ENCODE data around the gene MAST2. TPM values are rescaled to one million over a fixed set of nuclear protein-coding genes. Genes with fewer than 3 reads are reported as not detected.

MAST2 gene
- total RNA-seq (100 to 1,000 TPM in 1 of 2 donors, 10 to 100 TPM in 1; 88.4 to 113 TPM), polyA plus RNA-seq (ENCODE audit: insufficient read depth, low read depth, low replicate concordance) (158 TPM)
- long read RNA-seq, donor 1, partial matches to known transcripts, result 20 of 22 reads
- long read RNA-seq, donor 1, other reads (novel, unspliced or antisense), result 0 of 22 reads
- long read RNA-seq, donor 2, partial matches to known transcripts, result 22 of 22 reads
- long read RNA-seq, donor 2, other reads (novel, unspliced or antisense), result 0 of 22 reads

- Histone ChIP-seq H3K27me3 (no peaks in the 10 kb centered on the region), H3K4me1 (peaks cover 9% of the 10 kb centered on the region), H3K9me3 (no peaks in the 10 kb centered on the region), H3K27ac (peak within 1 kb of the TSS in 1 of 2 donors; percentile 72), H3K36me3 (ENCODE audit: low read depth, missing control alignments) (no peaks in the 10 kb centered on the region), H3K4me3 (peak within 1 kb of the TSS; percentile 57 to 63)
- DNase-seq, result peak; percentile 91
- intact Hi-C loops (cut with DNase I; ENCODE audit: low total_unique reads), result no loop called here
- TF ChIP-seq POLR2A (IDR thresholded peaks at IDR 0.05), result peak; percentile 43
- no peak for TF ChIP-seq CTCF (IDR thresholded peaks at IDR 0.05)
- 0% methylated on average over 4 to 48 of the region's 58 CpGs for WGBS, 2 donors
Measured at GRCh38 chr1:45803299-45803780, at the start of gene MAST2. Gene MAST2, plus strand, starts transcription at chr1:45803612. Its CDS starts 284 bp downstream, at chr1:45803896.

GRCh38 chr1:45755697-45756096 lies 47.7 kb upstream of the MAST2 start:
- H3K27me3 ChIP-seq, result no peaks in the 10 kb centered on the region
- intact Hi-C loops (cut with DNase I; ENCODE audit: low total_unique reads), result no loop called here
- H3K27ac ChIP-seq, result no peak overlapping the region
- no peaks in the 10 kb centered on the region for H3K36me3 ChIP-seq (ENCODE audit: low read depth, missing control alignments)
- no peak for DNase-seq
- no peaks in the 10 kb centered on the region for H3K4me1 ChIP-seq
- TF ChIP-seq CTCF (IDR thresholded peaks at IDR 0.05), result no peak
- no peak for TF ChIP-seq POLR2A (IDR thresholded peaks at IDR 0.05)
- no peaks in the 10 kb centered on the region for H3K9me3 ChIP-seq
- 62 to 72% methylated on average over 5 of the region's 5 CpGs for WGBS, 2 donors
- no peak overlapping the region for H3K4me3 ChIP-seq

GRCh38 chr1:45762291-45762690 lies 41.1 kb upstream of the MAST2 start:
- intact Hi-C loops (cut with DNase I; ENCODE audit: low total_unique reads), result no loop called here
- no peak overlapping the region for H3K27ac ChIP-seq
- H3K27me3 ChIP-seq, result no peaks in the 10 kb centered on the region
- H3K9me3 ChIP-seq, result no peaks in the 10 kb centered on the region
- TF ChIP-seq CTCF (IDR thresholded peaks at IDR 0.05), result no peak
- no peak for TF ChIP-seq POLR2A (IDR thresholded peaks at IDR 0.05)
- no peaks in the 10 kb centered on the region for H3K4me1 ChIP-seq
- 68 to 75% methylated on average over 3 of the region's 3 CpGs for WGBS, 2 donors
- no peak overlapping the region for H3K4me3 ChIP-seq
- H3K36me3 ChIP-seq (ENCODE audit: low read depth, missing control alignments), result no peaks in the 10 kb centered on the region
- no peak for DNase-seq

GRCh38 chr1:45765999-45766792 lies 37.2 kb upstream of the MAST2 start:
- no peak for DNase-seq
- no peaks in the 10 kb centered on the region for H3K4me1 ChIP-seq
- no peak overlapping the region for H3K27ac ChIP-seq
- H3K9me3 ChIP-seq, result no peaks in the 10 kb centered on the region
- 88 to 89% methylated on average over 13 of the region's 13 CpGs for WGBS, 2 donors
- H3K4me3 ChIP-seq, result no peak overlapping the region
- no peaks in the 10 kb centered on the region for H3K36me3 ChIP-seq (ENCODE audit: low read depth, missing control alignments)
- TF ChIP-seq POLR2A (IDR thresholded peaks at IDR 0.05), result no peak
- no peak for TF ChIP-seq CTCF (IDR thresholded peaks at IDR 0.05)
- intact Hi-C loops (cut with DNase I; ENCODE audit: low total_unique reads), result no loop called here
- H3K27me3 ChIP-seq, result no peaks in the 10 kb centered on the region

Data from testis (tissue), 5 donors.